ENCODE data around the gene SOCS1. TPM values are rescaled to one million over a fixed set of nuclear protein-coding genes. Genes with fewer than 3 reads are reported as not detected.

SOCS1 gene
- total and polyA plus RNA-seq, 2 of the 8 experiments (the other 6 are each of a cell fraction or from before 2014, with no cell fraction given) = 21.0 to 48.9 TPM

DNA sequence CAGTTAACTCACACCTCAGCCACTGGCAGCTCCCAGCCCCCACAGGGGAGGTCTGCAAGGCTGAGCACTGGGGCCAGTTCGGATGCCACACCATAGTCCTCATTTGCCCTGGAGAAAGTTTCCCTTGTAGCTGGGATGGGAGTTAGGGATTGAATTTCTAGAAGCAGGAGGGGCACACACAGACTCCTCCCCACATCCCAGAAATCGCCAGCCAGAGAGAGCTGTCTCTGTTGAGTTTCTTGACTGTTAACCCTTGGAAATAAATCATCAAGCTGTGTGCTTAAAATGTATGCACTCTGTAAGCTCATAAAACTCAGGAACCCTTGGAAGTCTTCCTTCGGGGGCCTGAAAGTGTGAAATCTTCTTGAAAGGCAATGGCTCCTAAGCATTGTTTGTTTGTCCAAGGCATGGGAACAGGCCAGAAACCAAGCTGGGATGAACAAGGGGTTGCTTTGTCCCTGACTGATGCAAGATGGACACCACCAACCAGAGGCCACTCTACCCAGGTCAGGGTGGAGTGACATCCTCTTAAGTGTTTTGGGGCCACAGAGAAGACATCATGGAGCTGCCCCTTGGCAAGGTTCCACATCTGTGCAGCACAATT, 17.8 kb upstream of the SOCS1 start:
- H3K4me2 ChIP-seq (ENCODE audit: insufficient read depth in 1 of 2, low read depth in 2 of 2, low read length in 2 of 2) = no peak overlapping the region
- WGBS, 2 experiments (ENCODE audit: extremely low coverage in 1 of 2, insufficient coverage in 1 of 2, insufficient read length in 1 of 2, insufficient replicate concordance in 2 of 2, low coverage in 1 of 2, low lambda C conversion rate in 2 of 2, missing lambda C conversion rate in 1 of 2) = 85% methylated on average over 3 of the region's 3 CpGs; no CpG with 5 or more reads in 1 of the 2 experiments
- POLR2A ChIA-PET (ENCODE audit: partially characterized antibody) = interaction anchor here (0.9 to 2.7 kb wide), 7 partner anchors 13 to 80 kb away, joined by 3 to 11 read pairs (median 4); partner anchors contain the start of gene SOCS1
- TF ChIP-seq, protein P1, sequence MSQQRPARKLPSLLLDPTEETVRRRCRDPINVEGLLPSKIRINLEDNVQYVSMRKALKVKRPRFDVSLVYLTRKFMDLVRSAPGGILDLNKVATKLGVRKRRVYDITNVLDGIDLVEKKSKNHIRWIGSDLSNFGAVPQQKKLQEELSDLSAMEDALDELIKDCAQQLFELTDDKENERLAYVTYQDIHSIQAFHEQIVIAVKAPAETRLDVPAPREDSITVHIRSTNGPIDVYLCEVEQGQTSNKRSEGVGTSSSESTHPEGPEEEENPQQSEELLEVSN (IDR thresholded peaks at IDR 0.05) = no peak
- TF ChIP-seq KDM1A (IDR thresholded peaks at IDR 0.05; ENCODE audit: borderline replicate concordance, low read length) = no peak
- no peak for TF ChIP-seq HDAC2 (IDR thresholded peaks at IDR 0.05; ENCODE audit: borderline replicate concordance in 1 of 2, low read depth in 2 of 2, low read length in 2 of 2)
- TF ChIP-seq CREB1 (IDR thresholded peaks at IDR 0.05) = no peak
- TF ChIP-seq SIN3A (conservative IDR thresholded peaks at IDR 0.05 in 1 of 2, IDR thresholded peaks at IDR 0.05 in 1 of 2; ENCODE audit: low read depth in 1 of 2, low read length in 2 of 2) = no peak
- no peak for TF ChIP-seq BACH1 (IDR thresholded peaks at IDR 0.05; ENCODE audit: low read length)
- TF ChIP-seq SRF (IDR thresholded peaks at IDR 0.05; ENCODE audit: low read depth, low read length) = no peak
- TF ChIP-seq NANOG (IDR thresholded peaks at IDR 0.05; ENCODE audit: insufficient read depth, low read depth, low read length, poor library complexity, severe bottlenecking) = no peak
- no peak for TF ChIP-seq GTF2F1 (IDR thresholded peaks at IDR 0.05; ENCODE audit: borderline replicate concordance, low read depth, low read length)
- no peak for TF ChIP-seq GABPA (IDR thresholded peaks at IDR 0.05; ENCODE audit: borderline replicate concordance, insufficient read depth, low read length)
- TF ChIP-seq NRF1 (IDR thresholded peaks at IDR 0.05; ENCODE audit: low read depth, low read length) = no peak

More for the DNA sequence above, 17.8 kb upstream of the SOCS1 start:
- Histone ChIP-seq H3K23me2 (ENCODE audit: low read depth, low read length) (no peaks in the 10 kb centered on the region), H3K27ac (ENCODE audit: low read depth, low read length) (no peak overlapping the region), H4K5ac (ENCODE audit: insufficient read length, low read depth, low read length) (no peak overlapping the region), H2BK5ac (ENCODE audit: low read depth, low read length) (0 out of 2 replicates have a peak overlapping the region, but pooled peaks have one; percentile 52), H3K4me3 (ENCODE audit: extremely low read depth in 1 of 4, insufficient read depth in 2 of 4, low read depth in 3 of 4, low read length in 4 of 4) (no peak overlapping the region), H3K9ac (replicated peaks in 1 of 4; ENCODE audit: extremely low read depth in 1 of 4, low read depth in 3 of 4, low read length in 3 of 4) (no peak overlapping the region), H3K14ac (ENCODE audit: insufficient read length) (no peak overlapping the region), H3K79me1 (ENCODE audit: low read depth, low read length) (no peaks in the 10 kb centered on the region), H2AK5ac (ENCODE audit: low read depth, low read length) (no peak overlapping the region), H2BK12ac (ENCODE audit: low read depth, low read length) (peak overlapping the region; percentile 90; the same call in 1 of the 2 replicates), H3K4me1 (replicated peaks in 1 of 4; ENCODE audit: control insufficient read depth in 3 of 4, insufficient read depth in 4 of 4, low read length in 3 of 4) (peaks cover 0 to 5% (median 0%) of the 10 kb centered on the region in 4 experiments; a peak in 2 of 7 replicates), H2BK120ac (replicated peaks; ENCODE audit: low read depth, low read length) (no peak overlapping the region), H4K8ac (ENCODE audit: extremely low read depth, insufficient read depth, low read length) (no peak overlapping the region), H3K56ac (replicated peaks; ENCODE audit: insufficient read length, low read depth, low read length) (no peak overlapping the region), H4K20me1 (replicated peaks in 1 of 2; ENCODE audit: control insufficient read depth in 1 of 2, insufficient read depth in 2 of 2, low read length in 2 of 2) (no peaks in the 10 kb centered on the region), H3K23ac (ENCODE audit: insufficient read length) (no peak overlapping the region), H3K79me2 (ENCODE audit: control insufficient read depth in 1 of 2, insufficient read depth in 2 of 2, low read length in 2 of 2) (no peaks in the 10 kb centered on the region), H3K36me3 (ENCODE audit: control insufficient read depth in 2 of 4, insufficient read depth in 4 of 4, low read length in 3 of 4) (no peaks in the 10 kb centered on the region), H2BK15ac (ENCODE audit: low read length) (0 out of 2 replicates have a peak overlapping the region, but pooled peaks have one; percentile 46), H4K91ac (replicated peaks; ENCODE audit: insufficient read length, low read length) (no peak overlapping the region), H3K18ac (ENCODE audit: extremely low read depth, low read length) (peak overlapping the region; percentile 19; the same call in 1 of the 2 replicates), H3K27me3 (replicated peaks in 1 of 4; ENCODE audit: control insufficient read depth in 3 of 4, extremely low read depth in 1 of 4, insufficient read depth in 3 of 4, low read length in 3 of 4) (no peaks in the 10 kb centered on the region), H2AFZ (ENCODE audit: low read length) (peak overlapping the region; percentile 65), H2BK20ac (ENCODE audit: low read length) (0 out of 2 replicates have a peak overlapping the region, but pooled peaks have one; percentile 80), H3K9me3 (ENCODE audit: insufficient read depth in 2 of 2, low read depth in 1 of 2, low read length in 1 of 2) (no peaks in the 10 kb centered on the region), H3K4ac (replicated peaks; ENCODE audit: insufficient read length, low read depth, low read length) (no peak overlapping the region)
- DNase-seq (ENCODE audit: low read depth in 1 of 2, low spot score in 2 of 2) = no peak
- CTCF ChIA-PET (ENCODE audit: partially characterized antibody) = interaction anchor here (0.9 to 8.1 kb wide), 11 partner anchors 9 to 175 kb away, joined by 3 to 79 read pairs (median 4); partner anchors contain the start of gene SOCS1
- FAIRE-seq = no peak

Data from H1 (cell line).